DOHH2 (cell line): Measurements from ENCODE around the gene KLK5.

Experiments used
- H3F3A ChIP-seq: fragments of 200-600 bp; sonication (generic), shearing (Covaris generic); 2 replicates; pipeline ENCODE4 v1.6.0; 2016; ENCODE audit warnings: antibody characterized with exemption, mild to moderate bottlenecking; ENCODE audit not compliant: control insufficient read depth, insufficient read depth
- H3K27ac ChIP-seq: fragments of 200-600 bp; sonication (generic); 2 replicates; pipeline ENCODE4 v1.5.1; 2014; ENCODE audit warnings: low read depth, mild to moderate bottlenecking, low read length, moderate library complexity
- H3K27me3 ChIP-seq: fragments of 200-600 bp; sonication (generic); 2 replicates; pipeline ENCODE4 v1.6.1; 2014; ENCODE audit warnings: mild to moderate bottlenecking, low read length, mixed read lengths; ENCODE audit not compliant: control insufficient read depth
- H3K36me3 ChIP-seq: fragments of 200-600 bp; sonication (generic); 2 replicates; pipeline ENCODE4 v1.6.1; 2014; ENCODE audit warnings: mild to moderate bottlenecking, low read length, moderate library complexity, mixed read lengths; ENCODE audit not compliant: control insufficient read depth
- H3K4me1 ChIP-seq: fragments of 200-600 bp; sonication (generic); 2 replicates; pipeline ENCODE4 v1.6.1; 2014; ENCODE audit warnings: mild to moderate bottlenecking, low read length, mixed read lengths; ENCODE audit not compliant: control insufficient read depth
- H3K4me2 ChIP-seq: fragments of 200-600 bp; sonication (generic); 2 replicates; pipeline ENCODE4 v1.6.0; 2014; ENCODE audit warnings: mild to moderate bottlenecking, low read length, moderate library complexity
- H3K4me3 ChIP-seq: fragments of 200-600 bp; sonication (generic); 2 replicates; pipeline ENCODE4 v1.5.1; 2014; ENCODE audit warnings: mild to moderate bottlenecking, low read length, mixed read lengths
- H3K79me2 ChIP-seq: fragments of 200-600 bp; sonication (generic); 2 replicates; pipeline ENCODE4 v1.6.1; 2014; ENCODE audit warnings: mild to moderate bottlenecking, low read length, mixed read lengths; ENCODE audit not compliant: control insufficient read depth
- H3K9me2 ChIP-seq: fragments of 200-600 bp; sonication (generic); replicated peaks from 2 replicates; pipeline ENCODE4 v1.6.1; 2014; ENCODE audit warnings: mild to moderate bottlenecking, low read length, mixed read lengths; ENCODE audit not compliant: control insufficient read depth
- H3K9me3 ChIP-seq: fragments of 200-600 bp; sonication (generic); 2 replicates; pipeline ENCODE4 v1.6.1; 2014; ENCODE audit warnings: antibody characterized with exemption, low read length, mixed read lengths; ENCODE audit not compliant: control insufficient read depth, insufficient read depth
- H4K20me1 ChIP-seq: fragments of 200-600 bp; sonication (generic); 2 replicates; pipeline ENCODE4 v1.6.0; 2014; ENCODE audit warnings: low read depth, mild to moderate bottlenecking, antibody characterized with exemption, low read length, moderate library complexity; ENCODE audit not compliant: control insufficient read depth, insufficient read depth
- CTCF ChIP-seq: fragments of 200-600 bp; sonication (generic); IDR thresholded peaks from one replicate; pipeline ENCODE4 v1.5.1; 2014; ENCODE audit warnings: antibody characterized with exemption, mild to moderate bottlenecking, low read depth, low read length; ENCODE audit not compliant: poor library complexity, severe bottlenecking
- EZH2phosphoT487 ChIP-seq: fragments of 200-600 bp; sonication (generic); IDR thresholded peaks from 2 replicates; pipeline ENCODE4 v1.6.1; 2017; ENCODE audit warnings: borderline replicate concordance, mild to moderate bottlenecking, antibody characterized with exemption, low read length, moderate library complexity, mixed read lengths

The KLK5 gene

GRCh38 chr19:50952910-50953309 lies at the start of gene KLK5:
Gene KLK5, minus strand, starts transcription at chr19:50953038. Its CDS starts 381 bp downstream, at chr19:50952657.
- TF ChIP-seq EZH2phosphoT487 (no peak), CTCF (no peak)
- Histone ChIP-seq H3K4me1 (no peaks in the 10 kb centered on the region), H4K20me1 (no peaks in the 10 kb centered on the region), H3K27me3 (no peaks in the 10 kb centered on the region), H3K27ac (no peak within 1 kb of the TSS), H3F3A (no peaks in the 10 kb centered on the region), H3K79me2 (no peaks in the 10 kb centered on the region), H3K4me3 (no peak within 1 kb of the TSS), H3K4me2 (no peak within 1 kb of the TSS), H3K36me3 (no peaks in the 10 kb centered on the region), H3K9me3 (no peaks in the 10 kb centered on the region), H3K9me2 (no peaks in the 10 kb centered on the region)

- Histone ChIP-seq H3K27me3 (no peaks in the 10 kb centered on the region), H3K4me3 (no peak overlapping the region), H3K4me2 (no peak overlapping the region), H3K4me1 (no peaks in the 10 kb centered on the region), H3F3A (no peaks in the 10 kb centered on the region), H3K27ac (no peak overlapping the region), H3K79me2 (no peaks in the 10 kb centered on the region), H3K9me3 (no peaks in the 10 kb centered on the region), H3K36me3 (no peaks in the 10 kb centered on the region), H3K9me2 (no peaks in the 10 kb centered on the region), H4K20me1 (no peaks in the 10 kb centered on the region)
- TF ChIP-seq EZH2phosphoT487: no peak
- TF ChIP-seq CTCF: no peak
Measured at GRCh38 chr19:51002089-51002532, 49.3 kb upstream of the KLK5 start.

- H4K20me1 ChIP-seq: no peaks in the 10 kb centered on the region
- no peak within 1 kb of the TSS for H3K27ac ChIP-seq
- no peaks in the 10 kb centered on the region for H3F3A ChIP-seq
- H3K4me3 ChIP-seq: no peak within 1 kb of the TSS
- H3K79me2 ChIP-seq: no peaks in the 10 kb centered on the region
- H3K4me2 ChIP-seq: no peak within 1 kb of the TSS
- no peaks in the 10 kb centered on the region for H3K27me3 ChIP-seq
- H3K9me3 ChIP-seq: no peaks in the 10 kb centered on the region
- no peak for TF ChIP-seq CTCF
- TF ChIP-seq EZH2phosphoT487: no peak
- no peaks in the 10 kb centered on the region for H3K36me3 ChIP-seq
- no peaks in the 10 kb centered on the region for H3K4me1 ChIP-seq
- H3K9me2 ChIP-seq: no peaks in the 10 kb centered on the region
Measured at GRCh38 chr19:51001515-51001914, 48.7 kb upstream of the KLK5 start, which contains the start of gene KLK8. Gene KLK8, minus strand, starts transcription at chr19:51001604. Its CDS starts 437 bp downstream, at chr19:51001167.

- no peaks in the 10 kb centered on the region for H3K79me2 ChIP-seq
Measured at GRCh38 chr19:51000981-51001380, 48.1 kb upstream of the KLK5 start.

More at GRCh38 chr19:51000981-51001380, 48.1 kb upstream of the KLK5 start:
- no peak overlapping the region for H3K4me3 ChIP-seq
- H3K27me3 ChIP-seq: no peaks in the 10 kb centered on the region
- H3K4me2 ChIP-seq: no peak overlapping the region
- H3K9me3 ChIP-seq: no peaks in the 10 kb centered on the region
- H3K4me1 ChIP-seq: no peaks in the 10 kb centered on the region
- no peaks in the 10 kb centered on the region for H4K20me1 ChIP-seq
- H3K27ac ChIP-seq: no peak overlapping the region
- H3K36me3 ChIP-seq: no peaks in the 10 kb centered on the region
- H3K9me2 ChIP-seq: no peaks in the 10 kb centered on the region
- TF ChIP-seq CTCF (no peak), EZH2phosphoT487 (no peak)
- H3F3A ChIP-seq: no peaks in the 10 kb centered on the region
